HG03060 (cell line): ENCODE results near the gene RELT.

Experiments
- ATAC-seq: cut with Tn5 transposase; IDR thresholded peaks from one replicate; pipeline ENCODE4 v1.9.1; 2021; ENCODE audit warnings: low read depth, moderate number of reproducible peaks; ENCODE audit not compliant: unreplicated experiment

RELT gene

GRCh38 chr11:73401217-73401923 is 25.2 kb downstream of the RELT start:
- ATAC-seq, result no peak

GRCh38 chr11:73401924-73402833 is 26.0 kb downstream of the RELT start:
- no peak for ATAC-seq

DNA sequence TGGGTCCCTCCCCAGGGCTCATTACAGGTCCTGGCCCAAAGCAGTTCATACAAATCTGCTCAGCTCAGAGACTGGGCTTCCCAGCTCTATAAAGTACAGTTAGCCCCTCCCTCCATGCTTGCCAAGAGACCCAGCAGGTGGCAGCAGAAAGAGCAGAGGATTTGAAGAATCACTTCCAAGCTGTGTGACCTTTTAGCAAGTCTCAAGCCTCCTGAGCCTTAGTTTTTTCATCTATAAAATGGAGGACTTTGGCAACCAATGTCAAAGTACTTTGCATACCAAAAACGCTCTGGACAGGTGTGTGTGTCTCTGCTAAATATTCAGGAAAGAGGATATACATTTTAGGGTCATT is 26.6 kb downstream of the RELT start:
- no peak for ATAC-seq

DNA sequence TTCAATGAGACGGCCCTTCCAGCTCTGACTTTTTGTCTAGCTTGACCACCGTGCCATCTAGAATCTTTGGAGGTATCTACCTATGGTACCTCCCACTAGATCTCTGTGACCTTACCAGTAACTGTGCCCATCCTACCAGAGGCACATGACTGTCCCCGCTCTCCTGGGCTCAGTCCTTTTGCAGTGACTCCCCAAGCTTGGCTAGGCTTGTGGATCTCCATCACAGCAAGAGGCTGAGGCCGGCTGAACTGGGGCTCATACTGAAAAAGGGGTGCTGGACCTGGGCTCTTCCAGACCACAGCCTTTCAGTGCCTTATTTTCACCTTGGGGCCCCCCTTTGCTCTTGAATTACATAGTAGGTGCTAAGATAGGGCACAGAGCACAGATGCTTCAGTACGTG is 27.3 kb downstream of the RELT start:
- no peak for ATAC-seq

- no peak for ATAC-seq
These were observed 27.8 kb downstream of the RELT start for GRCh38 chr11:73404048-73404447.

DNA sequence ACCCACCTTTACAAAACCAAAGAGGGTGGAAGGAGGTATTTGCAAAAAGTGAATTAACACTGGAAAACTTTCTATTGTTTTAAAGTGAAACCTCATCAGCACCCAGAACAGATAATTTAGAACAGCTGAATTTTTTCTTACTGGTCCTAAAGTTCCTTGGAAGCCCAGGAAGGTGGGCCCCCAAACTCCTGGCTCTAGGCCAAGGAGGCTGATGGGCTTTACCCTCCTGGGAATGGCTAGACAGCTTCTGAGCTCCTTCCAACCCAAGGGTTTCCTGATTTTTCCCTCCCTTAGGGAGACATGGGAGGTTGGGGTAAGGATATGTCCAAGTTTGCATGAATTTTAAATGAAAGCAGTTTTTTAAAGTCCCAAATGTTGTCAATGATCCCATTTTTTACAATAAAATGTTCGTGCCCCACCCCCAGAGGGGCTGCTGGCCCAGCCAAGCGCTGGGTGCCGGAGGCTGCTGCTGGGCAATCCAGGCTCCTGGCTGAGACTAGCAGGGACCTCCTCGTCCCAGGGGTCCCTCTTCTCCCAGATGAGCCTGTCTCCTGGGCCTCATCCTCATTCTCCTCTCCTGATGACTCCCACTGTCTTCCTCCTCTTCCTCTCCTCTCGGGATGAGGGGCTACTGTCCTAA is 28.4 kb downstream of the RELT start:
- no peak for ATAC-seq

- ATAC-seq, result no peak
These were observed 28.9 kb downstream of the RELT start for GRCh38 chr11:73405146-73405510.

- no peak for ATAC-seq
These were observed 29.9 kb downstream of the RELT start for GRCh38 chr11:73406131-73406530.

DNA sequence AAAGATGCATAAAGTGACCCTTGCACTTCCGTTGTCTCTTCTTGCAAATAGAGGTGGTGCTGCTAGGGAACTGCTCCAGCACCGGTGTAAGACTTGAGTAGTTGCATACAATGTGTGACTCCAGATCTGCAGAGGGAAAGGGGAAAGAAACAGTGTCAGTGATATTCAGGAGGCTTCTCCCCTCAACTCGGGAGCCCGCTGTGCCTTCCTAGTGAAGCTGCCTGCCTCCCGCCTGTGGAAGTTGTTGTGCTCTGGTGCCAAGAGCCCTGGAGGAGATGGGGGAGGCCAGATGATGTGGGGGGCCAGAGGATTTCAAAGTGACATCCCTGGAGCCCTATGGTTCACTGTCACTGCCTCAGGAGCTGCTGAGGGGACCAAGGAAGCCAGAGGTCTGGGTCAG is 30.4 kb downstream of the RELT start:
- ATAC-seq, result no peak

GRCh38 chr11:73409431-73409830 is 33.2 kb downstream of the RELT start:
- no peak for ATAC-seq

- no peak for ATAC-seq
These were observed 34.4 kb downstream of the RELT start for GRCh38 chr11:73410627-73411026.

GRCh38 chr11:73411031-73411430 is 34.8 kb downstream of the RELT start:
- ATAC-seq, result no peak

GRCh38 chr11:73412308-73412707 is 36.1 kb downstream of the RELT start:
- ATAC-seq, result no peak

GRCh38 chr11:73413256-73413655 is 37.1 kb downstream of the RELT start:
- ATAC-seq, result no peak

DNA sequence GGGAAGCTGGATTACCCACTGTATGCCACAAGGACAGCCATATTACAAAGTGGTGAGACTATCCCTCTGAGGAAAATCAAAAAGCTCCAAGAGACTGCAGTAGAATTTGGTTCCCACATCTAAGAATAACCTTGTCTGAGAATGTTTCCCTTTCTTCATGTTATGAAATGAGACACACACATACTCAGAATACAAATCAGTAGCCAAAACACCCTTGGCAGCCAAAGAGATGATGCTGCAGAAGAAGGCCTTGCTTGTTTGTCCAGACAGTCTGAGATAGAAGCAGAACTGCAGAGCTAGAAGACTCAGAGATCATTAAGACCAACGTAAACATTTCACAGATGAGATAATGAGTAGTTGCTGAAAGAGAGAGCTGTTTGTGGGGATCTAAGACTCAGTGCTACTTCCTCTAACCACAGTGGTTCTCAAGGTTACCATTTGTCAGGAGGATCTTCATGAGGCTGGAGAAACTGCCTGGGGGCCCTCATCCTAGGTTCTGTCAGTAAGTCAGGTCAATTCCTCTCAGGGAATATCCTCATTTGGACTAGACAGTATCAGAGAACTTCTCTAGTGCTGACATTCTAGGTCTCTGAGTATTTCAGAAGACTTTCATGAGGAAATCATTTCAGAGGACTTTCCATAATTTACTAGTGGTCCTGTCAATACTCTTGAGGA is 38.9 kb downstream of the RELT start:
- ATAC-seq, result no peak

GRCh38 chr11:73415854-73416615 is 39.8 kb downstream of the RELT start:
- ATAC-seq, result no peak

DNA sequence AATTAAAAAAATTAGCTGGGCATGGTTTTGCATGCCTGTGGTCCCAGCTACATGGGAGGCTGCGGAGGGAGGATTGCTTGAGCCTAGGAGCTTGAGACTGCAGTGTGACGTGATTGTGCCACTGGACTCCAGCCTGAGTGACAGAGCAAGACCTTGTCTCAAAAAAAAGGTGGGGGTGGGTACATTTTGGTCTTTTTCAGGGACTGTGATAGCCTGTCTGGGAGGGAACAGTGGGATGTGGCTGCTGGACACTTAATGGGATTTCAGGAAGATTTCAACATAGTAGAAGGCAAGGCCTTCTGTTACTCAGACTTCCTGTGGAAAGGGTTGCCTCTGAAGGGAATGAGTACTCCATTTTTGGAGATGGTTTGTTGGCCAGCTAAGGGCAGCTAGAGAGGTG is 40.6 kb downstream of the RELT start:
- no peak for ATAC-seq

DNA sequence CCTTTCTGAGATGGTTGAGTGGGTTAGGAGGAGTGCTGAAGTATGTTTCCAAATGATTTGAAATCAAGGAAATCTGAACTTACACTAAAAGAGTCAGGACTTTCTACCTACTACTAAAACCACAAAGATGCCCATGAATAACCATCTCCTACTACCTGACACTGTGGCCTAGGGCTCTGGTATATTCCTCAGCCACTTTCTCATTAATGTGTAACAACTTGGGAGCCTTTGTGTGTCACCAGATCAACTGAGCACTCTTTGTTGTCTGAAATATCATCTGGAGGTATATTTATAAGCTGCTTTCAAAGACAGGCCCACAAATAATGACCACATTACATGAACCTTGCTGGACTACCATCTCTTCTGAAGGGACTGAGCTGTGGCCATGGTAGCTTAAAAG is 43.9 kb downstream of the RELT start:
- ATAC-seq, result no peak

- ATAC-seq, result no peak
These were observed 46.7 kb downstream of the RELT start for GRCh38 chr11:73422886-73423285.

- ATAC-seq, result no peak
These were observed 47.3 kb downstream of the RELT start for GRCh38 chr11:73423506-73423905.
